Measurements from ENCODE around the gene HELZ.
"Not testable (repeated sequence)": the region's sequence is repeated elsewhere in the genome, so short reads cannot be mapped to it uniquely, and the experiment has no call there.

Gene HELZ

DNA sequence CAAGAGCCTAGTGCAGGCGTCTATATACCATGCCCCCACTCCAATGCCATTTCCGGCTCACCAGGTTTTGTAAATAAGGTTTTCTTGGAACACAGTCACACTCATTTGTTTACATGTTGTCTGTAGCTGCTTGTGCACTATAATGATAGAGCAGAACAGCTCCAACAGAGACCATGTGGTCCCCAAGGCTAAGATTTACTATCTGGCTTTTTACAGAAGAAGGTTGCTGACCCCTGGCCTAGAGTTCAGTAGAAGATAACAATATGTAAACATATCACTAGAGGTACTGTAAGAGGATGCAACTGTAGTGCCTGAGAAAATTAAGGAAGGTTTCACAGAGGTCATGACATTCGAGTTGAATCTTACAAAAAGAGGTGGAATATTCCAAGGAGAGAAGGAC is 134.4 kb downstream of the HELZ start:
- DNase-seq = no peak

DNA sequence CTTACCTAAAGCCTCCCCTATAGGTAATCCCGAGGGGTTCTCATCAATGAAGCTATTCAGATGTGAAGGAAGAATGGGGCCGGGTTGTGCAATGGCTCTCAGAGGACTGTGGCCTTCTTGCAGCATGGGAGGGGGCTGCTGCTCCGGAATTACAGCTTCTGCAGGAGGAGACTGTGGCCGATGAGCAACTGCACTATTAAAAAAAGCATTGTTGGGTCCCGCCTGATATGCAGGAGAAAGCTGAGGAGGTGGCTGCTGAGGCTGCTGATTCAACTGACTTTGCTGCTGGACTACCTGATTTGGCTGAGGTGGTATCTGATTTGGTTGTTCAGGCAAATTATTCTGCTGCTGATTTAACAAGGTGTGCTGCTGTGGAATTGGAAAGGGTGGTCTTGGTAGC is 135.9 kb downstream of the HELZ start:
- DNase-seq = no peak

DNA sequence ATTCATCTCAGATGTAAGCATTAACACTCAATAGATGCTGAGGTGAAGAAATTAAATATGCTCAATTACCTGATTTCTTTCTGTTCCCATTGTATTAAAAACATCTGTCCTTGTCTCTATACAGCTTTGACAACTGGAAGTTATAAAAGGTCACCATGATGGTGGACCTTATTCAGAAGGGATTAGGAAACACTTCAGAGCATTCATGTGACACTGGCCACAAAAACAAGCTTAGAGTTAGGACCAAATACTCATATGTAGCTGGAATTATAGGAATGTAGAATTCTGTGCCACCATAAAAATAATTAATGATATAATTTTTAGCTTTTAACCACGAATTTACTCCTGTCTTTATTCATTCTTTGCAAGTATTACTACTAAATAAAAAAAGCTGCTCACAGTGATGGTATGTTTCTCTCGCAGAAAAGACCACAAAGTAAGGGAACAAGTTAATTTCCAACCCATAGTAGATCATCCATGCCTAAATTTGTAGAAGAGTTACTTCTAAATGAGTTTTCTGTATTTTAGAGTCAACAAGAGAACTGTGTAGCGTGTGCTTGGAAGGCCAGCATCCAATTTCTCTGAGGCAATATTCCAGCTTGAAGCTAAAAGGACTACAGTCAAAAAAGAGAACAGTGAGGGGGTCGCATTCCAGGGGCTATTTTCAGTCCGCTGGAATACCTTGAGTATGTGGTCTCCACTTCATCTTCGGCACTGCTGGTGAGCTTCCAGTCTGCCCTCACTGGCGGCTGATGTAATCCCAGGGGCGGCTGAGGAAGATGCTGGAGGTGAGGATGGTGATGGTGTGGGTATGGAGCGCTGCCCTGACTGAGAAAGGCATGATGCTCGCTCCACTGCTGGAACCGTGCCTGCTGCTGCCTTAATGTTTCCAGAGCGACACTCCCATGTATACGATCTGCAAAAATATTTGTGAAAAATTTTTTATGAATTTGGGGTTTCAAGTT is 136.9 kb downstream of the HELZ start:
- no peak for DNase-seq

DNA sequence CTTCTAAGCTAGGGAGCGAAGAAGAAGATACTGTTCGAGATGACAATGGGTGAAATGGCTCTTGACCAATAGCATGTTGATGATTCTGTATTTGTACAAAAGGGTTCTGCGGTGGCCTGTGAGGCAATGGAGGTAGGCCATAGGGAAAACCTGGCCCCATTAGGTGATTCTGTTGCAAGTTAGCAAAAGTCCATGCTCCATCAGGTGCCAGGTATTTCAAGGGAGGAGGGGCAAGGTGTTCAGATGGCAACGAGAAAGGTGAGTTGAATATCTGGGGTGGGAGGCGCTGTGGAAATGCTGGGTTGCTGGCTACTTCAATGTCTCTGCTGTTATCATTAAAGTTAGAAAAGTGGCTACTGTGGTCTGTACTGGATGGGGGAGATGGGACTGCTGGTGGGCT is 137.8 kb downstream of the HELZ start:
- DNase-seq = no peak

DNA sequence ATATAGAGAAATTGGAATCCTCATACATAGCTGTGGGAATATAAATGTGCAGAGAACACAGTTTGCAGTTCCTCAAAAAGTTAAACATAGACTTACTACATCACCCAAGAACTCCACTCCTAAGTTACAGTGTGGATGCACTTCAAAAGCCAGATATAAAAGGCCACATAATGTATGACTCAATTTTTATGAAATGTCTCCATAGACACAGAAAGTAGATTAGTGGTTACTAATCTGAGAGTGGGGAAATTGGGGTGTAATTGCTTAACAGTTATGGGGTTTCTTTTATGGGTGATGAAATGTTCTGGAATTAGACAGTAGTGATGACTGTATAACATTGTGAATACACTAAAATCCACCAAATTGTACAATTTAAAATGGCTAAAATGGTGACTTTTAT is 139.8 kb downstream of the HELZ start:
- no peak for DNase-seq

DNA sequence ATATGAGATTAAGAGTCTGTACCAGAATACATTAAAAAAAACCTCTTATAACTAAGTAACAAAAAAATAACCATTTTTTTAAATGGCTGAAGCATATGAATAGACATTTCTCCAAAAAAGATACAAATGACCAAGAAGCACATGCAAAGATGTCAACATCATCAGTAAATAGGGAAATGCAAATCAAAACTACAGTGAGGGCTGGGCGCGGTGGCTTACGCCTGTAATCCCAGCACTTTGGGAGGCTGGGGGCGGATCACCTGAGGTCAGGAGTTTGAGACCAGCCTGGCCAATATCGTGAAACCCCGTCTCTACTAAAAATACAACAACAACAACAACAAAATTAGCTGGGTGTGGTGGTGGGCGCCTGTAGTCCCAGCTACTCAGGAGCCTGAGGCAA is 140.4 kb downstream of the HELZ start:
- DNase-seq = not testable (repeated sequence)

DNA sequence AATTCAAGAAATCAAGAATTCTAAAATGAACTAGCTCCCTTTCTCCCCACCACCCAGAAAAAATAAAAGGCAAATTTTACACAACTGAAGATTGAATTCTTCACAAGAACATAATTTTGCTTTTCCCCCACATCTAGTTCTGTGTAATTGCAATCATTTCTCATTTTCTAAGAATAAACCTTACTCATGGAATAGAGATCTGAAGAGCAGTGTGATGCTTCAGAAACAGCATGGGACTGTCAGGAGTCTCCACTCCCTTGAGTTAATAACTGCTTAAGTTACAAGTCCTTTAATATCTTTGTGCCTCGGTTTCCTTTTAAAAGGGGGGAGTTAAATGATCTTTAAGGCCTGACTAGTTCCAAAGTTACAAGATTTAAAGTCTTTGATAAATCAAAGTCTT is 147.0 kb downstream of the HELZ start:
- no peak for DNase-seq

DNA sequence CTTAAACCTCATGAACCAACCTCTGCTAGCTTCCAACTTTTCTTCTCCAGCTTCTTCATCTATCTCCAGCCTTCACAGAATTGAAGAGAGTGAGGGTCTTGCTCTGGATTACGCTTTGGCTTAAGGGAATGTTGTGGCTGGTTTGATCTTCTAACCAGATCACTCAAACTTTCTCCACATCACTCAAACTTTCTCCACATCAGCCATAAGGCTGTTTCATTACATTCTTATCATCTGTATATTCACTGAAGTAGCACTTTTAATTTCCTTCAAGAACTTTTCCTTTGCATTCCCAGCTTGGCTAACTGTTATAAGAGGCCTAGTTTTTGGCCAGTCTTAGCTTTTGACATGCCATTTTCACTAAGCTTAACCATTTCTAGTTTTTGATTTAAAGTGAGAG is 148.4 kb downstream of the HELZ start:
- no peak for DNase-seq

DNA sequence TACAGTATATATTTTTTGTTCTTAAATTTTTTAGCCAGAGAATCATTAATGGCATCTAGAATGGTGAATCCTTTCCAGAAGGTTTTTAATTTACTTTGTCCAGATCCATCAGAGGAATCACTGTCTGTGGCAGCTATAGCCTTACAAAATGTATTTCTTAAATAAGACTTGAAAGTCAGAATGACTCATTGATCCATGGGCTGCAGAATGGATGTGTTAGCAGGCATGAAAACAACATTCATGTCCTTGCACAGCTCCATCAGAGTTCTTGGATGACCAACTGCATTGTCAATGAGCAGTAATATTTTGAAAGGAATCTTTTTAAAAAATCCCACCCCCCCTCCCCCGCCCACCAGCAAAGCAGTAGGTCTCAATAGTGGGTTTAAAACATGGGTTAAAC is 149.2 kb downstream of the HELZ start:
- DNase-seq = no peak

DNA sequence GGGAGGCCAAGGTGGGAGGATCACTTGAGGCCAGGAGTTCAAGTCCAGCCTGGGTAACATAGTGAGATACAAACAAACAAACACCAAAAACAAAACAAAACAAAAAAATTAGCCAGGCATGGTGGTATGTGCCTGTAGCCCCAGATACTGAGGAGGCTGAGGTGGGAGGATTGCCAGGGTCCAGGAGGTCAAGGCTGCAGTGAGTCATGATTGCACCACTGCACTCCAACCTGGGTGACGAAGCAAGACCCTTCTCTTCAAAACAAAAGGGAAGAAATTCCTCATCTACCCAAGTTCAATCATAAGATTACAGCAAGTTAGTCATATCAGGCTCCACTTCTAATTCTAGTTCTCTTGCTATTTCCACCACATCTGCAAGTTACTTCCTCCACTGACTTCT is 149.7 kb downstream of the HELZ start:
- peak; percentile 7 for DNase-seq

DNA sequence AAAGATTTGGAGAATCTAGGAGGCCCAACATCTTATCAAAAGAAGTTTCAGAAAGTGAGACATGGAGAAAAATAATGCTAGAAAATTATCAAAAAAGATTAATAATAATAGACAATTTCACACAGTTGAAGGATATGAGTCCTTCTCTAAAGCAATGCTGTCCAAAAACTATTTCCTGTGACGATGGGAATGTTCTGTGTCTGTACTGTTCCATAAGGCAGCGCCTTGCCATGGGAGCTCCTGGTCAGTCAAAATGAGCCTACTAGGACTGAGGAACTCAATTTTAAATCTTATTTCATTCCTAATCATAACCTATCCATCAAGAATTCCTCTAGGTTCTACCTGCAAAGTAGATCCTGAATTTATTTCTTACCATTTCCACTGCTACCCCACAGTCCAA is 151.6 kb downstream of the HELZ start:
- no peak for DNase-seq

DNA sequence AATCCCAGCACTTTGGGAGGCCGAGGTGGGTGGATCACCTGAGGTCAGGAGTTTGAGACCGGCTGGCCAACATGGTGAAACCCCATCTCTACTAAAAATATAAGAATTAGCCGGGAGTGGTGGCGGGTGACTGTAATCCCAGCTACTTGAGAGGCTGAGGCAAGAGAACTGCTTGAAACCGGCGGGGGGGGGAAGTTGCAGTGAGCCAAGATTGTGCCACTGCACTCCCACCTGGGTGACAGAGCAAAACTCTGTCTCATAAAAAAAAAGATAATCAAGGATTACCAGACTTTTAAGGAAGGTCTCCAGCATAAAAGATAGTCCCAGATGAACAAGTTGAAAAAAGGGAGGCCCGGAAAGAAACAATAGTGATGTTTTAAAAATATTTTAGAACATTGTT is 152.3 kb downstream of the HELZ start:
- not testable (repeated sequence) for DNase-seq

DNA sequence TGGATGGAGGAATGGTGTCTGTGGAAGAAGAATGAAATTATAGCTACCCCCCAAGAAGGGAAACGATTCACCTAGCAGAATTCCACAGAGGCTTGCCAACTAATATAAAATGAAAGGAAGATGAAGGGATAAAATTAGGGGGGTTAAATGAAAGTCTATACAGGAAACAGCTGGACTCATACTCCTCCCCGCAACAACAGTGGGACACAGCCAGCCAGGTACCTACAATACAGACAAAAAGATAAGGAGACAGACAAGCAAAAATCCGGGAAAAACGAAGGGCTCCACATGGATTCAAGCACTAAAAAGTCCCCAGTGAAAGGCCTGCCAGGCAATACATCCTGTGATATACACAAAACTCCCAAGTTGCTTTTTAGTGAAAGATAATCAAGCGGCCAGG is 152.7 kb downstream of the HELZ start:
- no peak for DNase-seq

DNA sequence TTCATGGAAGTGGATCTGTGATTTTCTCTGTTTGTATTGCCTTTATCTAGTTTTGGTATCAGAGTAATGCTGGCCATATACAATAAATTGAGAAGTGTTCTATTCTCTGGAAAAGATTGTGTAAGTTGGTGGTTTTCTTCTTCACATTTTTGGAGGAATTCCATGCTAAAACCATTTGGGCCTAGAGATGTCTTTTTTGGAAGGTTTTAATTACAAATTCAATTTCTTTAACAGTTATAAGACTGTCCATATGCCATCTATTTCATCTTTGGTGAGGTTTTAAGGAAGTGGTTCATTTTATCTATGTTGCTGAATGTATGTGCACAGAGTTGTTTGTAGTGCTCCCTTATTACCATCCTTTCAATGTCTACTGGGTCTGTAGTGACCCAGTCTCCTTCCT is 154.7 kb downstream of the HELZ start:
- no peak for DNase-seq

DNA sequence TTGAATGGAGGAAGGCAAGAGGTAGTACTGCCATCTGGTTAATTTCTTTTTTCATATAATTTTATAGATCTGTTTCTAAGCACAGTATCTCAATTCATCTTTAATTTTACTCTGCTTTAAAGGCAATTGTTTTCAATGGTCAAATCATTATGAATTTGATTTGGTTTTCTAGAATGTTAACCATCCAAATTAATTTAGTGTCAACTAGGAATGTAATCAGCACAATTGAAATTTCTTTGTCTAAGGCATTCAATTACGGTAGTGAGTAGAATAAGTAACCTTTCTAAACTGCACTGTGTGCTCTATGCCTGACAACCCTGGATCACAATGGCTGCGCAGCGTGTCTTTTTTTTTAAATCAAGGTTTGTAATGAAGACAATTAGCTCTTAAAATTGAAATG is 156.4 kb downstream of the HELZ start:
- DNase-seq = no peak

DNA sequence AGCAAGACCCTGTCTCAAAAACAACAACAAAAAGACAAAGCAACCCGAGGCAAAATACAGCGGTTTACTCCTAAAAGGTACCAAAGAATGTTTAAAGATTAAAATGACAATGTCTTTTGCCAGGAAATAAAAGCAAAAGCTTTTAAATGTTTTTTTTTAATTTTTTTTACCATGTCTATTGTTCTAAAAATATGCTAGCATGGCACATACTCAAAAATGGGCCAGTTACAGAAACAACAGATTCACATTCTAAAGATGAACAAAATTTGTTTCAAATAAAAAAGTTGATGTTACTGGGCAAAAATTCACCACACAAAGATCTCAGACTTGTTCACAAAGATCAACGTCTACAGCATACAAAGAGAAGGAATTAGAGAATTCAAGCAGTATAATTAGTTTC is 159.6 kb downstream of the HELZ start:
- no peak for DNase-seq

DNA sequence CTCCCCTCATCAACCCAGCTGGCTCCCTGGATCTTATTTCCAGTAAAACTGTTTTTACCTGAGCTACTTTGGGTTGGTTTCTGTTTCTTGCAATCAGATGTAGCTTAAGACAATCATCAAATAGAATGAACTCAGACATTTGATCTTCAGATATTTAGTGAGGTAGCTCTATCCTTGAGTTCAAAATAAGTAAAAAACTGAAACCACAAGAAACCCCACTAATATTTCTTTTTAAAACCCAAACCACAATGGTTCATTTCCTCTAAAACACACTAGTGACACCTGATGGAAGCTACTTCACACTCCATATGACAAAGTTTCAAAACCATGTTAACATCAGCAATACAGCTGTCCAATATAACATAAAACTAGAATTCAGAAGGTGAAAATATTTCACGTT is 162.9 kb downstream of the HELZ start:
- DNase-seq = no peak

DNA sequence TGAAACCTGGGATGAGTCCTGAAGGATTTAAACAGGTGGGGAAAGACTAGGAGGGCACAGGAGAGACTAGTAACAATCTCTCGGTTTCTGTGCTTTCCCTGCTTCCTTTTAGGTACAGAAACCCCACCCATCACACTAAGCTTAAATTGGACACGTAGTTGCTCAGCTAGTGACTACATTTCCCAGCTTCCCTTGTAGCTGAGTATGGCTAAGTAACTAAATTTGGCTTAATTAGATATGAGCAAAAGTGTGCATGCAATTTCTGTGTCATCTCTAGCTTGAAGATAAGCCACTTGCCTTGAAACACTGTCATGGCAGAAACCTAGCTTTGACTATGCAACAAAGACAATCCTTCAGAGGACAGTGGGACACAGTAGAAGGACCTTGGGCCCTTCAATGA is 164.2 kb downstream of the HELZ start:
- DNase-seq = no peak

DNA sequence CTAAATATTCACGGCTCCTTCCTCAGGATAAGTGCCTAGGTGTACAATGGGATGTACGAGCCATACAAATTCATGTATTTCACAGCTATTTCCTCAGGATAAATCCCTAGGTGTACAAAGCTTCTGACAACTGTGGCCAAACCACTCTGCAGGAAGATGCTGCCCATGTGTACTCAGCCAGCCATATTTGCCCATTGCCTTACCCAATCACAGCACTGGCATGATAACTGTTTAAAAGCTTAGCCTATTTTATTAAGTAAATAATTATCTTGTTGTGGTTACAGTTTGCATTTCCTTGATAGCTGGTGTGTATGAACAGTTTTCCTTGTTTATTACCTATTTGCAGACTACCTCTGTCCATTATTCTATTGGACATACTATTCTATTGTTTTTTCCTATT is 165.5 kb downstream of the HELZ start:
- DNase-seq = no peak

DNA sequence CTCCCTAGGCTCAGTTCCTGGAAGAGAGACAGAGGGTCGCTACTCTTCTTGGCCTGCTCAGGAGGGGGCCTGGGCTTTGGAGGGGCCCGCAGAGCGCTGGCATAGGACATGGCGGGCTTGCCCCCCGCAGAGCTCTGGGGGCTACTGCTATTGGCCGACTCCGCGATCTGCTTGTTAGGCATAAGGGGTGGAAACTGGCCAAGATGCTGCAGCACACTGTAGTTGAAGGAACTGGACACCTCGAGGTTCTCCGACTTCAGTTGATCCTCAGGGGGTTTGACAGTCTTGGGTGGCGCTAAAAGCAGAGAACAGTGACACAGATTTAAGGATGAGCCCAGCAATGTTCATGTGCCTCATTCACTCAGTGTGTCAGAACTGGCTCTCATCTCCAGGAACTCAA is 166.7 kb downstream of the HELZ start:
- no peak for DNase-seq

DNA sequence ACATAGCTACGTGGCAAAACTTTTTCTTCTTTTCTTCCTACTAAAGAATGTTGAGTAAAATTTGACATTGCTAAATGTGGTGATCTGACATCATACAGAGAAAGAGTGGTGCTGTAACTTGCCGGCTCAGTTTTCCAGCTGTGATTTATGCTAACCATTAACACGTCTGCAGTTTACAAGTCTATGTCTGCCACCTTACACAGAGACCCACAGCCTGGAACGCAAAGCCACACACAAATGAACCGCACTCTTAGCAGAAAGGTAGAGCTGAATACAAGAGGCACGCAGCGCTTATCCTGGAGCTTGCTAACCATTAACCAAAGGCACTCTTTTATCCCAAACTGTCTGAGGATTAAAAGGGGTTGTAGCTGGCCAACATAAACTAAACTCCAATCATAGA is 168.7 kb downstream of the HELZ start:
- no peak for DNase-seq

DNA sequence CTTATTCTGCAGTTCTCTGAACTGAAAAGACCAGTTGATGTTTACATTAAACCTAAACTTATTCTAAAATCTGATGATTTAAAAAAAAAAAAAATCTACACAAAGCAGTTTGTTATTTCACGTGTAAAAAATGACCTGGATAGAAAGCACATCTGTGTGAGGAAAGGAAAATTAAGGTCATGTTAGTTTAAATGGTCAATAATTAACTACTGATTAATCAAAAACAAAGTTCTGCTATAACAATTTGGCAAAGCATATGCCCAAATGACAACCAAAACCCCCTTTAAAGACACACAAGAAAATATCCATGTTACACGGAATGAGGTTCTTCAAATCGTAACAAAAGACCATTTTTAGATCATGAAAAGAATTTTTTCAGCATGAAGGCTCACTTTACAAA is 170.2 kb downstream of the HELZ start:
- no peak for DNase-seq

DNA sequence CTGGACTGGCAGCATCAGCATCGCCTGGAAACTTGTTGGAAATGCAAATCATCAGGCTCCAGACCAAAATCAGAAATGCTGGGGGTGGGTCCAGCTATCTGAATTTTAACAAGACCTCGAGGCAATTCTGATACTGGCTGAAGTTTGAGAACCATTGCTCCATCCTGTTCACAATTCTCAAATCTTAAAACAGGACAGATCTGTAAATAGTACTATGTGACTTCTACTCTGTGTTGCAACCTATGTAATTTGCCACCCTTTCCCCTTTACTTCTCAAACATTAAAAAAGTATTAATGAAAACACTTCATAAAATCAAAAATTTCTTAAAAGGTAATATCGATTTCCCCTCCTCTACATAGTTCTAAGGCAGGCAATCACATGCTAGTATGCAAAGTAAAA is 172.1 kb downstream of the HELZ start:
- DNase-seq = no peak

DNA sequence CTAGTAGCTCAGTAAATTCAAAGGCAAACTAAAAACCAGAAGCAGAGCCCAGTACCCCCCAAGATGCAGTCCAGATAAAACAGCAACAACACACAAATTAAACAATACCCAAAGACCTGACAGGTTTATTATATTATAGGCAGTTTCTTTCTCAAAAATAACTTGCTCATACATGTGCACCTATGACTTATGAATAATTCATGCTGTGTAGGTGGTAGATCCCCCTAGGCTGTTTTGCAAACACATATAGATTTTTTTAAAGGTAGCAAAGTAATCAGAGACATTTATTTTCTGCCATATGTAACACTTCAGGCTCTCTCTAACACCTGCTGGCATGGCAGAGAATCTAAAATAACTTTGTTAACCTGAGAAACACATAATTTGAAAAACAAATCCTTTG is 173.4 kb downstream of the HELZ start:
- DNase-seq = no peak

DNA sequence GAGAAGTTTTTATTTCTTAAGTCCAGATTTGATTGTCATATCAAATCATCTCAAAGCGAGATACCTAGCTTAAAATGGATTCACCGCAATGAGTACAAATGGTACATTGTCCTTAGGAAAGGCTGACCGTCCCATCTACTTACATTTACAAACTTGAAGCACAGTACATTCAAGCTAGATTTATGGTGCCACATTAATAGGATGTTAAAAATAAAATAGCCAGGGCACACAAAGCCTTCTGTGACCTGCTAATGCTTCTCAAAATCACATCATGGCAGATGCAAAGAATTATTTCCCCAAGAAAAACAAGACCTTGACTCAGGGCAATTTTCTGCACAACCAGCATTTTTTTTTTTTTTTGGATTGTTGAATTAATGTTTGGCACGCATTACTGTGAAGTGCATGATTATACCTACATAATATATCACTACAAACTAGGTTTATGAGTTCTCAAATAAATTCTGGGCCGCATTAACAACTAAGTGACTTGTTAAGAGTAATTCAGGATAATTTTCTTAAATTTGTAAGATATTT is 175.3 kb downstream of the HELZ start:
- DNase-seq = no peak

All from stimulated activated CD4-positive, alpha-beta T cell treated with anti-CD3 and anti-CD28 coated beads, Interleukin-1b, Interleukin-23, amount 100 ng/mL, for 48 hours (primary cell).